WTC11 (cell line): ENCODE data around the gene COX8C. TPM values are rescaled to one million over a fixed set of nuclear protein-coding genes. Genes with fewer than 3 reads are reported as not detected.
"Not testable (repeated sequence)": the region's sequence is repeated elsewhere in the genome, so short reads cannot be mapped to it uniquely, and the experiment has no call there.

Source experiments
- ATAC-seq: fragments of 200-7000 bp; cut with Tn5 transposase; 2 replicates; pipeline ENCODE4 v1.10.0; 2021; ENCODE audit warnings: mild to moderate bottlenecking, moderate library complexity
- CTCF ChIA-PET: fragments of 300-600 bp; sonication (Branson Sonifier 250); formaldehyde crosslinking; loops from one replicate; lab custom pipeline; 2021; ENCODE audit warnings: antibody characterized with exemption; lab: Charles Lee
- POLR2A ChIA-PET: fragments of 350-600 bp; sonication (Branson Sonifier 250); formaldehyde crosslinking; loops from one replicate; lab custom pipeline; 2021; ENCODE audit warnings: antibody characterized with exemption; lab: Charles Lee
- DNase-seq: peaks from one replicate; pipeline ENCODE4 v3.0.0; 2021; ENCODE audit warnings: low spot score
- H3K27ac Mint-ChIP-seq: 2 replicates; pipeline ENCODE4 v1.8.0; 2021; ENCODE audit warnings: mixed read lengths
- H3K27me3 Mint-ChIP-seq: 2 replicates; pipeline ENCODE4 v1.8.0; 2021; ENCODE audit warnings: low read depth, mild to moderate bottlenecking, moderate library complexity, mixed read lengths
- H3K36me3 Mint-ChIP-seq: 2 replicates; pipeline ENCODE4 v1.8.0; 2021; ENCODE audit warnings: mixed read lengths
- H3K4me1 Mint-ChIP-seq: 2 replicates; pipeline ENCODE4 v1.8.0; 2022; ENCODE audit warnings: mixed read lengths
- H3K4me3 Mint-ChIP-seq: 2 replicates; pipeline ENCODE4 v1.8.0; 2021; ENCODE audit warnings: mild to moderate bottlenecking, moderate library complexity, mixed read lengths
- H3K9me3 Mint-ChIP-seq: 2 replicates; pipeline ENCODE4 v1.8.0; 2021; ENCODE audit warnings: mixed read lengths
- CDX4 ChIP-seq: fragments of 250-450 bp; sonication (Bioruptor Pico); IDR thresholded peaks from 2 replicates; pipeline ENCODE4 v1.9.0; 2021; ENCODE audit warnings: moderate library complexity, mild to moderate bottlenecking, inconsistent platforms, borderline replicate concordance
- E2F1 ChIP-seq: sonication (generic); formaldehyde crosslinking; IDR thresholded peaks from 2 replicates; pipeline ENCODE4 v1.8.0; 2022; ENCODE audit warnings: mild to moderate bottlenecking, missing genetic modification reagents
- ERG ChIP-seq: fragments of 250-450 bp; sonication (Bioruptor Pico); IDR thresholded peaks from 2 replicates; pipeline ENCODE4 v1.8.0; 2021; ENCODE audit warnings: mild to moderate bottlenecking
- ESRRA ChIP-seq: sonication (generic); formaldehyde crosslinking; IDR thresholded peaks from 2 replicates; pipeline ENCODE4 v1.8.1; 2022; ENCODE audit warnings: mild to moderate bottlenecking, missing genetic modification reagents, borderline replicate concordance
- FOXP1 ChIP-seq: sonication (generic); formaldehyde crosslinking; IDR thresholded peaks from 2 replicates; pipeline ENCODE4 v1.8.0; 2022; ENCODE audit warnings: missing genetic modification reagents, mild to moderate bottlenecking, moderate library complexity, borderline replicate concordance
- HMGXB4 ChIP-seq: sonication (generic); formaldehyde crosslinking; IDR thresholded peaks from 2 replicates; pipeline ENCODE4 v1.8.1; 2023; ENCODE audit warnings: mild to moderate bottlenecking, moderate library complexity, missing genetic modification reagents
- NFE2L1 ChIP-seq: sonication (generic); formaldehyde crosslinking; IDR thresholded peaks from 2 replicates; pipeline ENCODE4 v1.8.1; 2023; ENCODE audit warnings: missing genetic modification reagents
- RORB ChIP-seq: fragments of 250-450 bp; sonication (Bioruptor Pico); IDR thresholded peaks from 2 replicates; pipeline ENCODE4 v1.9.0; 2021; ENCODE audit warnings: mild to moderate bottlenecking
- ZNF396 ChIP-seq: fragments of 250-450 bp; sonication (Bioruptor Pico); IDR thresholded peaks from 2 replicates; pipeline ENCODE4 v1.8.0; 2021; ENCODE audit warnings: mild to moderate bottlenecking, moderate library complexity, borderline replicate concordance
- ZNF671 ChIP-seq: fragments of 250-450 bp; sonication (Bioruptor Pico); IDR thresholded peaks from 2 replicates; pipeline ENCODE4 v1.8.0; 2021; ENCODE audit warnings: mild to moderate bottlenecking
- total RNA-seq: library from RNA; stranded (reverse); gene quantifications from 3 replicates; pipeline ENCODE4 v1.2.3, GENCODE V29; 2021
- TF ChIP-seq, protein P1 (sequence below): sonication (generic); formaldehyde crosslinking; IDR thresholded peaks from 2 replicates; pipeline ENCODE4 v1.8.0; 2022; ENCODE audit warnings: mild to moderate bottlenecking, missing genetic modification reagents
- TF ChIP-seq, protein P2 (sequence below): sonication (generic); formaldehyde crosslinking; IDR thresholded peaks from 2 replicates; pipeline ENCODE4 v1.8.1; 2022; ENCODE audit warnings: missing genetic modification reagents, borderline replicate concordance
- TF ChIP-seq, protein P3 (sequence below): sonication (generic); formaldehyde crosslinking; IDR thresholded peaks from 2 replicates; pipeline ENCODE4 v1.8.0; 2023; ENCODE audit warnings: mild to moderate bottlenecking, missing genetic modification reagents
- TF ChIP-seq, protein P4 (sequence below): sonication (generic); formaldehyde crosslinking; IDR thresholded peaks from 2 replicates; pipeline ENCODE4 v1.8.1; 2023; ENCODE audit warnings: mild to moderate bottlenecking, missing genetic modification reagents, borderline replicate concordance

COX8C gene
- total RNA-seq, 1 experiment from 2014 or later: not detected

GRCh38 chr14:93348292-93348691 is 1.3 kb downstream of the COX8C start:
- no peak overlapping the region for H3K27ac Mint-ChIP-seq
- H3K36me3 Mint-ChIP-seq: peaks cover 19% of the 10 kb centered on the region
- peaks cover 30% of the 10 kb centered on the region for H3K4me1 Mint-ChIP-seq
- ChIA-PET POLR2A (no interaction called here), CTCF (interaction anchor here (0.8 kb wide), 1 partner anchor 11 kb away, joined by 3 read pairs; no protein-coding TSS in a partner anchor)
- DNase-seq: no peak
- no peak for TF ChIP-seq ERG (CRISPR knock-in tag)
- TF ChIP-seq, protein P1, sequence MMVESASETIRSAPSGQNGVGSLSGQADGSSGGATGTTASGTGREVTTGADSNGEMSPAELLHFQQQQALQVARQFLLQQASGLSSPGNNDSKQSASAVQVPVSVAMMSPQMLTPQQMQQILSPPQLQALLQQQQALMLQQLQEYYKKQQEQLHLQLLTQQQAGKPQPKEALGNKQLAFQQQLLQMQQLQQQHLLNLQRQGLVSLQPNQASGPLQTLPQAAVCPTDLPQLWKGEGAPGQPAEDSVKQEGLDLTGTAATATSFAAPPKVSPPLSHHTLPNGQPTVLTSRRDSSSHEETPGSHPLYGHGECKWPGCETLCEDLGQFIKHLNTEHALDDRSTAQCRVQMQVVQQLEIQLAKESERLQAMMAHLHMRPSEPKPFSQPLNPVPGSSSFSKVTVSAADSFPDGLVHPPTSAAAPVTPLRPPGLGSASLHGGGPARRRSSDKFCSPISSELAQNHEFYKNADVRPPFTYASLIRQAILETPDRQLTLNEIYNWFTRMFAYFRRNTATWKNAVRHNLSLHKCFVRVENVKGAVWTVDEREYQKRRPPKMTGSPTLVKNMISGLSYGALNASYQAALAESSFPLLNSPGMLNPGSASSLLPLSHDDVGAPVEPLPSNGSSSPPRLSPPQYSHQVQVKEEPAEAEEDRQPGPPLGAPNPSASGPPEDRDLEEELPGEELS (CRISPR knock-in tag): no peak
- TF ChIP-seq, protein P2, sequence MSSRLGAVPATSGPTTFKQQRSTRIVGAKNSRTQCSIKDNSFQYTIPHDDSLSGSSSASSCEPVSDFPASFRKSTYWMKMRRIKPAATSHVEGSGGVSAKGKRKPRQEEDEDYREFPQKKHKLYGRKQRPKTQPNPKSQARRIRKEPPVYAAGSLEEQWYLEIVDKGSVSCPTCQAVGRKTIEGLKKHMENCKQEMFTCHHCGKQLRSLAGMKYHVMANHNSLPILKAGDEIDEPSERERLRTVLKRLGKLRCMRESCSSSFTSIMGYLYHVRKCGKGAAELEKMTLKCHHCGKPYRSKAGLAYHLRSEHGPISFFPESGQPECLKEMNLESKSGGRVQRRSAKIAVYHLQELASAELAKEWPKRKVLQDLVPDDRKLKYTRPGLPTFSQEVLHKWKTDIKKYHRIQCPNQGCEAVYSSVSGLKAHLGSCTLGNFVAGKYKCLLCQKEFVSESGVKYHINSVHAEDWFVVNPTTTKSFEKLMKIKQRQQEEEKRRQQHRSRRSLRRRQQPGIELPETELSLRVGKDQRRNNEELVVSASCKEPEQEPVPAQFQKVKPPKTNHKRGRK (CRISPR knock-in tag): no peak
- TF ChIP-seq, protein P3, sequence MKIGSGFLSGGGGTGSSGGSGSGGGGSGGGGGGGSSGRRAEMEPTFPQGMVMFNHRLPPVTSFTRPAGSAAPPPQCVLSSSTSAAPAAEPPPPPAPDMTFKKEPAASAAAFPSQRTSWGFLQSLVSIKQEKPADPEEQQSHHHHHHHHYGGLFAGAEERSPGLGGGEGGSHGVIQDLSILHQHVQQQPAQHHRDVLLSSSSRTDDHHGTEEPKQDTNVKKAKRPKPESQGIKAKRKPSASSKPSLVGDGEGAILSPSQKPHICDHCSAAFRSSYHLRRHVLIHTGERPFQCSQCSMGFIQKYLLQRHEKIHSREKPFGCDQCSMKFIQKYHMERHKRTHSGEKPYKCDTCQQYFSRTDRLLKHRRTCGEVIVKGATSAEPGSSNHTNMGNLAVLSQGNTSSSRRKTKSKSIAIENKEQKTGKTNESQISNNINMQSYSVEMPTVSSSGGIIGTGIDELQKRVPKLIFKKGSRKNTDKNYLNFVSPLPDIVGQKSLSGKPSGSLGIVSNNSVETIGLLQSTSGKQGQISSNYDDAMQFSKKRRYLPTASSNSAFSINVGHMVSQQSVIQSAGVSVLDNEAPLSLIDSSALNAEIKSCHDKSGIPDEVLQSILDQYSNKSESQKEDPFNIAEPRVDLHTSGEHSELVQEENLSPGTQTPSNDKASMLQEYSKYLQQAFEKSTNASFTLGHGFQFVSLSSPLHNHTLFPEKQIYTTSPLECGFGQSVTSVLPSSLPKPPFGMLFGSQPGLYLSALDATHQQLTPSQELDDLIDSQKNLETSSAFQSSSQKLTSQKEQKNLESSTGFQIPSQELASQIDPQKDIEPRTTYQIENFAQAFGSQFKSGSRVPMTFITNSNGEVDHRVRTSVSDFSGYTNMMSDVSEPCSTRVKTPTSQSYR (CRISPR knock-in tag): no peak
- TF ChIP-seq ZNF671: no peak
- TF ChIP-seq CDX4 (CRISPR knock-in tag): no peak
- TF ChIP-seq ESRRA (CRISPR knock-in tag): no peak
- no peak for TF ChIP-seq RORB (CRISPR knock-in tag)
- H3K27me3 Mint-ChIP-seq: no peaks in the 10 kb centered on the region
- no peak for ATAC-seq
- no peak overlapping the region for H3K4me3 Mint-ChIP-seq
- peaks cover 23% of the 10 kb centered on the region for H3K9me3 Mint-ChIP-seq

GRCh38 chr14:93354873-93355272 is 7.9 kb downstream of the COX8C start:
- ATAC-seq, POLR2A ChIA-PET, H3K4me1 Mint-ChIP-seq, DNase-seq, H3K27me3 Mint-ChIP-seq, H3K4me3 Mint-ChIP-seq, H3K36me3 Mint-ChIP-seq, H3K27ac Mint-ChIP-seq: not testable (repeated sequence)
- CTCF ChIA-PET: interaction anchor here (0.8 kb wide), 1 partner anchor 11 kb away, joined by 3 read pairs; no protein-coding TSS in a partner anchor
- peaks cover 28% of the 10 kb centered on the region for H3K9me3 Mint-ChIP-seq

DNA sequence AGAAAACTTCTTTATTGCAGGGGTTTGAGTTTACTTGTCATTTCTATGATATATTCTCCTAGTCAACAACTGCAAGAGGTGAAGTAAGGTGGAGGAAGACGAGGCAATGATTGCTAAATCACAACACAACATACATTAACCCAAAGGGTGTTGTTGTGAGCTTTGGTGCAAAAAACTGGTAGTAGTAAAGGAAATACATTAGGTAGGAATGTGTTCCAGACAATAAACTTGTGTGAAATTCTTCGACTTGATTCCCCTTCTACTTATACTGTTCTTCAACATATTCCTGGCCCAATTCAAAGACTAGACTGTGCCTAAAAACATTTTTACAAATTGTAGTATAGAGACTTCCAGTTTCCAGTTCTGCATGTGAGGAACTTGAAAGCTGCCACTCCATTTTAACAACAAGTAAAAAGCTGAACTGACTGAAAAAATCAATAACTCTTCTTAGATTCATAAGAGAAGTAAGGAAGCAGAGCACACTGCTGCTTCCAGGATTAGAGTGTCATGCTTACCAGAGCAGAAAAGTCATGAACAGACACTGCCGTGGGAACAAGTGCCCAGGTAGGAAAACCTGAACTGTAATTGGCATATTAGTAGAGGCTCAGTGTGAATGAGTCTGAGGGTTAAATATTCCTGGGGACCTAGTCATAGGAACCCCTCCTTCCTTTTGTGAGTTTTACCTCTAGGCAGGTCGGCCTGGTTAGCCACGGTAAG is 22.2 kb downstream of the COX8C start:
- peaks cover 11% of the 10 kb centered on the region; the same call in 1 of the 2 replicates for H3K9me3 Mint-ChIP-seq
- CTCF ChIA-PET: interaction anchor here (0.5 kb wide), 1 partner anchor 242 kb away, joined by 4 read pairs; no protein-coding TSS in a partner anchor
- no peak overlapping the region for H3K4me3 Mint-ChIP-seq
- no peaks in the 10 kb centered on the region for H3K27me3 Mint-ChIP-seq
- no peaks in the 10 kb centered on the region for H3K4me1 Mint-ChIP-seq
- no peak overlapping the region for H3K27ac Mint-ChIP-seq
- no peaks in the 10 kb centered on the region for H3K36me3 Mint-ChIP-seq
- DNase-seq (no peak), ATAC-seq (no peak)
- POLR2A ChIA-PET: no interaction called here
- TF ChIP-seq FOXP1: no peak
- no peak for TF ChIP-seq NFE2L1 (CRISPR knock-in tag)
- TF ChIP-seq ZNF396 (CRISPR knock-in tag): no peak
- TF ChIP-seq HMGXB4 (CRISPR knock-in tag): no peak
- TF ChIP-seq, protein P4, sequence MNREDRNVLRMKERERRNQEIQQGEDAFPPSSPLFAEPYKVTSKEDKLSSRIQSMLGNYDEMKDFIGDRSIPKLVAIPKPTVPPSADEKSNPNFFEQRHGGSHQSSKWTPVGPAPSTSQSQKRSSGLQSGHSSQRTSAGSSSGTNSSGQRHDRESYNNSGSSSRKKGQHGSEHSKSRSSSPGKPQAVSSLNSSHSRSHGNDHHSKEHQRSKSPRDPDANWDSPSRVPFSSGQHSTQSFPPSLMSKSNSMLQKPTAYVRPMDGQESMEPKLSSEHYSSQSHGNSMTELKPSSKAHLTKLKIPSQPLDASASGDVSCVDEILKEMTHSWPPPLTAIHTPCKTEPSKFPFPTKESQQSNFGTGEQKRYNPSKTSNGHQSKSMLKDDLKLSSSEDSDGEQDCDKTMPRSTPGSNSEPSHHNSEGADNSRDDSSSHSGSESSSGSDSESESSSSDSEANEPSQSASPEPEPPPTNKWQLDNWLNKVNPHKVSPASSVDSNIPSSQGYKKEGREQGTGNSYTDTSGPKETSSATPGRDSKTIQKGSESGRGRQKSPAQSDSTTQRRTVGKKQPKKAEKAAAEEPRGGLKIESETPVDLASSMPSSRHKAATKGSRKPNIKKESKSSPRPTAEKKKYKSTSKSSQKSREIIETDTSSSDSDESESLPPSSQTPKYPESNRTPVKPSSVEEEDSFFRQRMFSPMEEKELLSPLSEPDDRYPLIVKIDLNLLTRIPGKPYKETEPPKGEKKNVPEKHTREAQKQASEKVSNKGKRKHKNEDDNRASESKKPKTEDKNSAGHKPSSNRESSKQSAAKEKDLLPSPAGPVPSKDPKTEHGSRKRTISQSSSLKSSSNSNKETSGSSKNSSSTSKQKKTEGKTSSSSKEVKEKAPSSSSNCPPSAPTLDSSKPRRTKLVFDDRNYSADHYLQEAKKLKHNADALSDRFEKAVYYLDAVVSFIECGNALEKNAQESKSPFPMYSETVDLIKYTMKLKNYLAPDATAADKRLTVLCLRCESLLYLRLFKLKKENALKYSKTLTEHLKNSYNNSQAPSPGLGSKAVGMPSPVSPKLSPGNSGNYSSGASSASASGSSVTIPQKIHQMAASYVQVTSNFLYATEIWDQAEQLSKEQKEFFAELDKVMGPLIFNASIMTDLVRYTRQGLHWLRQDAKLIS: no peak
- no peak for TF ChIP-seq E2F1 (CRISPR knock-in tag)
